DOHH2 (cell line): Measurements from ENCODE around the gene NF1.

Experiments used
- CTCF ChIP-seq: fragments of 200-600 bp; sonication (generic); IDR thresholded peaks from one replicate; pipeline ENCODE4 v1.5.1; 2014; ENCODE audit warnings: antibody characterized with exemption, mild to moderate bottlenecking, low read depth, low read length; ENCODE audit not compliant: poor library complexity, severe bottlenecking
- EZH2phosphoT487 ChIP-seq: fragments of 200-600 bp; sonication (generic); IDR thresholded peaks from 2 replicates; pipeline ENCODE4 v1.6.1; 2017; ENCODE audit warnings: borderline replicate concordance, mild to moderate bottlenecking, antibody characterized with exemption, low read length, moderate library complexity, mixed read lengths

GRCh38 chr17:31128241-31128640 is 33.5 kb downstream of the NF1 start:
- TF ChIP-seq CTCF: no peak
- no peak for TF ChIP-seq EZH2phosphoT487
